ENCODE measurements around the gene CGB5.
A peak's percentile ranks its signal among the peaks of the same experiment; 100 is the strongest.
"Not testable (repeated sequence)": the region's sequence is repeated elsewhere in the genome, so short reads cannot be mapped to it uniquely, and the experiment has no call there.

CGB5 gene

DNA sequence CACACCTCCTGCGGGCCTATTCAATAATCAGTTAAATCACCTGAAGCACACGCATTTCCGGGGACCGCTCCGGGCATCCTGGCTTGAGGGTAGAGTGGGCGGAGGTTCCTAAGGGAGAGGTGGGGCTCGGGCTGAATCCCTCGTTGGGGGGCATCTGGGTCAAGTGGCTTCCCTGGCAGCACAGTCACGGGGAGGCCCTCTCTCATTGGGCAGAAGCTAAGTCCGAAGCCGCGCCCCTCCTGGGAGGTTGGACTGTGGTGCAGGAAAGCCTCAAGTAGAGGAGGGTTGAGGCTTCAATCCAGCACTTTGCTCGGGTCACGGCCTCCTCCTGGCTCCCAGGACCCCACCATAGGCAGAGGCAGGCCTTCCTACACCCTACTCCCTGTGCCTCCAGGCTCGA lies at the start of gene CGB5:
Gene CGB5, plus strand, starts transcription at position 301 of the 400 bp plus-strand sequence. CDS start 362 bp downstream, outside the sequence.
- not testable (repeated sequence) for DNase-seq

DNA sequence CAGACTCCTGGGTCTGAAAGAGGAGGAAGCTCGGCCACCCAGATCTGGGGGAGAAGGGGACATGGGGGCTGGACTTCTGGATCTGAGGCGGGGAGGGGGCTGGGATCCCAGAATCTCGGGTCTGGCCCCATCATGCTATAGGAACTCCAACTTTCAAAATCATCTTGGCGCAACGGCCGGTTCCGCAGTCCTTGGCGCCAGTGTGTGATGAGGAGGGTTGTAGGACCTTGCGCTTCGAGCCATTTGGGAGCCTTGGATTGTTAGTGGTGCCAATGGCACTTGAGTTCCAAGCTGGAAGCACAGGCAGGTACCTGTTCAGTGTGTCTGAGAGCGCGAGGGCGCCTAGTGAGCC lies 49.6 kb upstream of the CGB5 start:
- no peak for DNase-seq

DNA sequence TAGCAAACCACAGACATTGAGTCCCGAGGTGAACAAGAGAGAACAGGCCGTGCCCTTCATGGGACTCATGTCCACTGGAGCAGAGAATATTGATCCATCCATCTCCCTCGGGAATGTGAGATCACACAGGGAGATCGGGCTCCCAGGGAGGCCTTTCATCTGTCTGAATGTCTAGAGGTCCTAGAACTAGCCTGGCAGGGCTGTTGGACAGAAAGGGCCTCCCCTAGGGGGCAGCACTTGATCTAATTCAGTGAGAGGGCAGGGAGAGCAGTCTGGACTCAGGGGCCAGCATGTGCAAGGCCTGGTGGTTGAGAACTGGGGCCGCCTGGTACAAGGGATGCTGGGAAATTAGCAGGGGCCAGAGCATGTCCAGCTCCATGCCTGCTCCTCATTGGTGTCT lies 45.7 kb upstream of the CGB5 start:
- DNase-seq, result peak; percentile 90

DNA sequence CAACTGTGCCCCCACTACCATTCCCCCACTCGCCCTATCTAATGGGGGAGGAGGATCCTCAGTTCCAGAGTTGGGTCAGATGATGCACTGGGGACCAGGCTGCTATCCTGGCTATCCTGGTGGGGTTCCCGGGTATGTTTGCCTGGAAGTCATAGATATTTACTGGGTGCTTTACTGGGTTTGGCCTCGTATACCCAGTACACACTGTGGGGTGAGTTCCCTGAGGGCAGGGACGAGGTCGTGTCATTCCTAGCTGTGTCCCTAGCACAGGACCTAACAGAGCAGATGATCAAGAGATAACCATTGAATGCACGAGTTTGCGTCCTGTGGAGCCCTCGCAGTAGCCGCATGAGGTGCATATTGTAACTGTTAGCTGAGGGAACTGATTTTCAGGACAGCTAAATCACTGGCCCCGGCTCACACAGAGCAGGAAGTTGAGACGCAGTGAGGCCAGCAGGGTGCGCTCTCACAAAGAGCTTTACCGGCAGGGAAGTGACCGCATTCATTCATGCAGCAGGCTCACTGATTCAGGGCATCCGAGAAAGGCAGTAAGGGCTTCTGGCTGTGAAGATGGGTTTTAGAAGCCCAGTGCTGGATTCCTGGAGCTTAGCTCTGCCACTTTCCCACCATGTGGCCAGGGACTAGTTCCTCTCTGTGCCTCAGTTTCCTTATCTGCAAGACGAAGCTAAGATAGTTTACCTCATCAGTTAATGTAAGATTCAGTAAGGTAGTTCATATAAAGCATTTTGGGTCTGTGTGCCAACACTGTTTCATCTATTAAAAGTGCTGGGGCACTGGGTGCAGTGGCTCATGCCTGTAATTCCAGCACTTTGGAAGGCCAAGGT lies 43.9 kb upstream of the CGB5 start:
- peak; percentile 71 for DNase-seq

DNA sequence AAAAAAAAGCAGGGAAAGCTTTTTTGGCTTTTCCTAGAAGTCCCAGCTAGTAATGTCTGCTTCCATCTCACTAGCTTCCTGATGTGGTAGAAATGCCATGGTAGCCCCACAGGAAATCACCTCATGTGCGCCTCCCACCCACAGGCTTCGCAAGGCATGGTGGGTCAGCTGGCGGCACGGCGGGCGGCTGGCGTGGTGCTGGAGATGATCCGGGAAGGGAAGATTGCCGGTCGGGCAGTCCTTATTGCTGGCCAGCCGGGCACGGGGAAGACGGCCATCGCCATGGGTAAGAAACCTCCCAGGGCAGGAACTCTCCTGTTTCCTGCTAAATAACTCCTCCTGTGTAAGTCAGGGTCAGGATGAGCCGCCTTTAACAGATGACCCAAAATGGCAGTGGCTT lies 39.5 kb upstream of the CGB5 start:
- no peak for DNase-seq

DNA sequence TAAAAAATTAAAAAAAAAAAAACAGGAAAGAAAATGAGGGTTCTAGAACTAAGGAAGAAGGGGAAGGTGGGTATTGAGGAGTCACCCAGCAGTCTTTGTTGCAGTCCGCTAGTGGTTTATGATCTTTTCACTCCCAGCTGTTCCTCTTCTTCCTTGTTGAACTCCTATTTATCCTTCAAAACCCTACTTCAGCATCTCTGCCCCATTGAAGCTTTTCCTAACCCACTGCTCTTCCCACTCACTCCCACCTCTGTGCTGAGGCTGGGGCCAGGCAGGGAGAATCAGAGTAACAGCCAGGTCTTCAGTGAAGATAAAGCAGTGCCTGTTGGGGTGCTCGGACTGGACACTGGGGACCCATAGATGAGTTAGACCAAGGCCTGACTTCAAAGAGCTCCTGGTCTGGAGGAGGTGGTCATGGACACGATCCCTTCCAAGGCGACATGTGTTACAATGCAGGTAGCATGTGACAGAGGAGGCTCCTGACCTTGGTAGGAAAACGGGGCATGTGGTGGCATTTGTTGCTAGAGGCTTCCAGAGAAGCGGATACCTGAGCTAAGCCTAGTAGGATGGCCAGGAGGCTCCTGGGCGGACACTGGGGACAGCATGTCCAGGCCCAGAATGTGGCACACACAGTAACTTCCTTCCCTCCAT lies 38.6 kb upstream of the CGB5 start:
- DNase-seq, result no peak

DNA sequence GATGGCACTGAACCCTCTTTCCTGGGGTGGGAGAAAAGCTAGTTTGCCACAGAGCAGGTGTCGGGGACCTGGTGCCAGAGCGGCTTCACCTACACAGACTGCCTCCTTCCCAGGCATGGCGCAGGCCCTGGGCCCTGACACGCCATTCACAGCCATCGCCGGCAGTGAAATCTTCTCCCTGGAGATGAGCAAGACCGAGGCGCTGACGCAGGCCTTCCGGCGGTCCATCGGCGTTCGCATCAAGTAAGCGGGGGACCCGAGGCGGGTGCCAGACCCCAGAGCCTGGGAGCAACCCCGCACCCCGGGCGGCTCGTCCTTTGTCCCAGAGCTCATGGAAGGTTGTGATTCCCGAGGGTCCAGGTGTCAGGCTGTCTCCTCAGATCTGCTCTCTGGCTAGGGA lies 36.7 kb upstream of the CGB5 start:
- DNase-seq, result no peak

DNA sequence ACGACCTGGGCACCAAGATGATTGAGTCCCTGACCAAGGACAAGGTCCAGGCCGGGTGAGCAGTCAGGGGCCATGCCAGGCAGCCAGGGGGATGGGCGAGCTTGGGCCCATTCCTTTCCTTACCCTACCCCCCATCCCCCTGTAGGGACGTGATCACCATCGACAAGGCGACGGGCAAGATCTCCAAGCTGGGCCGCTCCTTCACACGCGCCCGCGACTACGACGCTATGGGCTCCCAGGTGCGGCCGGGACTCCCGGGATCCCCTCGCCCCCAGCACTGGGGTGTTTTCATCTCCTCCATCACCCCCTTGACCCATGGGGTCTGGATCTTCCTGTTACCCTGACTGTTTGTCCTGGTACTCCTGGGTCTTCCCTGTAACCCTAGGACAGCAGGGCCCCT lies 33.8 kb upstream of the CGB5 start:
- DNase-seq, result no peak

DNA sequence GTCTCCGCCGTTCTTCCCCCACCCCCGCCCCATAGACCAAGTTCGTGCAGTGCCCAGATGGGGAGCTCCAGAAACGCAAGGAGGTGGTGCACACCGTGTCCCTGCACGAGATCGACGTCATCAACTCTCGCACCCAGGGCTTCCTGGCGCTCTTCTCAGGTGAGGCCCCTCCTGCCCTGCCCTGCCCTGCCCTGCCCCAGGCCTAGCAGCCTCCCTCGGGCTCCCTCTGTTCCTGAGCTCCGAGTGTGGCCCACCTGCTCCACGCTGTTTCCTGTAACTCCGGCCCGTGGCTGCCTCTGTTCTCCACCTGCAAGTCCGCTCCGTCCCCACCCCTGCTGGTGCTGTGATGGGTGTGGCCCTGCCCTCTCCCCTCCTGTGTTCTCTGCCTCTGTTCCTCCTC lies 33.2 kb upstream of the CGB5 start:
- DNase-seq, result no peak

DNA sequence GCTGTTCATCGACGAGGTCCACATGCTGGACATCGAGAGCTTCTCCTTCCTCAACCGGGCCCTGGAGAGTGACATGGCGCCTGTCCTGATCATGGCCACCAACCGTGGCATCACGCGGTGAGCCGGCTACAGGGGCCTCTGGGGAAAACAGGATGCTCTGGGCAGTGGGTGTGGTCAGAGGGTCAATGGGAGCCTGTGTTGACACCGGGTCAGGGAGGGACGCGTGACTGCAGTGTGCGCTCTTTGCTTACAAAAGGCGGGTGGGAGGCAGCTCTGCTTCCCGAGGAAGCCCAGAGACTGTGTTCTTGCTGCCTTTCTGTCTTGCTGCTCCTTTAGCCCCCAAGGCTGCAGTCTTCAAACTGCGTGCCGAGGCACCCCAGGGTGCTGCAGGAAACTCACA lies 32.5 kb upstream of the CGB5 start:
- no peak for DNase-seq

DNA sequence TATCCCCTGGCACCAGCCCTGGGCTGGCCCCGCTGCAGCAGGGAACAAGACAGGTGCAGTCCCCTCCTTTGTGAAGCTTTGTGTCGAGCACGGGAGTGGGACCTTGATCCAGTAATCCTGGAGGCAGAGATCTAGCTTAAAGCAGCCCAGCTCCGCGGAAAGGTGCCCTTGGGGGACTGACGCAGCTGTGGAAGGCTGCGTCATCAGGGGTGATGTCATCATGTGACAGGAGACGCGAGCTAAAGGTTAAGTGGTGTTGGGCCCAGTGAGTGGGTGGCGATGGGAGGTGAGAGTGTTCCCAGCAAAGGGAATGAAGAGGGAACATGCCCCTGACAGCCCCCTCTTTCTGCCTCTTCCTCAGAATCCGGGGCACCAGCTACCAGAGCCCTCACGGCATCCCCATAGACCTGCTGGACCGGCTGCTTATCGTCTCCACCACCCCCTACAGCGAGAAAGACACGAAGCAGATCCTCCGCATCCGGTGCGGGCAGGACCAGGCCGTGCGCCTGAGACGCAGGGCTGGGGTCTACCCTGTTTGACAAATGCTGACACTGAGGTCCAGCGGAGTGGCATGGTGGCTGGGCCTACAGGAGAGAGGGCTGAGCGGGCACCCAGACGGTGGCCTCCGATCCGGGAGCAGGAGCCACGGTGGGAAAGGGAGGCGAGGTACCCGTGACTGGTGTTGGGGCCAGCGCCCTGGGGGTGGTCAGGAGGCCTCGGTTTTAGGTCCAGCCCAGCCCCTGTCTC lies 29.4 kb upstream of the CGB5 start:
- peak; percentile 28 for DNase-seq

DNA sequence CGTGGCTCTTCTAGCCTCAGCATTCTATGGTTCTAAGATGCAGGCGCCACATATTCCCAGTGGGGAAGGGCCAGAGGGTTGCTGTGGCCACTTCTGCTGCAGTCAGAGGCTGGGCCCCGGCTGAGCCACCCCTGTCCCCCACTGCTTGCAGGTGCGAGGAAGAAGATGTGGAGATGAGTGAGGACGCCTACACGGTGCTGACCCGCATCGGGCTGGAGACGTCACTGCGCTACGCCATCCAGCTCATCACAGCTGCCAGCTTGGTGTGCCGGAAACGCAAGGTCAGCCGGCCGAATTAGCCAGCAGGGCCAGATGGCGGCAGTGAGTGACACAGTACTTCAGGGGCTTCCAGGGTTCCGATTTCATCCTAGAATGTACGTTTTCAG lies 28.8 kb upstream of the CGB5 start:
- DNase-seq, result no peak

DNA sequence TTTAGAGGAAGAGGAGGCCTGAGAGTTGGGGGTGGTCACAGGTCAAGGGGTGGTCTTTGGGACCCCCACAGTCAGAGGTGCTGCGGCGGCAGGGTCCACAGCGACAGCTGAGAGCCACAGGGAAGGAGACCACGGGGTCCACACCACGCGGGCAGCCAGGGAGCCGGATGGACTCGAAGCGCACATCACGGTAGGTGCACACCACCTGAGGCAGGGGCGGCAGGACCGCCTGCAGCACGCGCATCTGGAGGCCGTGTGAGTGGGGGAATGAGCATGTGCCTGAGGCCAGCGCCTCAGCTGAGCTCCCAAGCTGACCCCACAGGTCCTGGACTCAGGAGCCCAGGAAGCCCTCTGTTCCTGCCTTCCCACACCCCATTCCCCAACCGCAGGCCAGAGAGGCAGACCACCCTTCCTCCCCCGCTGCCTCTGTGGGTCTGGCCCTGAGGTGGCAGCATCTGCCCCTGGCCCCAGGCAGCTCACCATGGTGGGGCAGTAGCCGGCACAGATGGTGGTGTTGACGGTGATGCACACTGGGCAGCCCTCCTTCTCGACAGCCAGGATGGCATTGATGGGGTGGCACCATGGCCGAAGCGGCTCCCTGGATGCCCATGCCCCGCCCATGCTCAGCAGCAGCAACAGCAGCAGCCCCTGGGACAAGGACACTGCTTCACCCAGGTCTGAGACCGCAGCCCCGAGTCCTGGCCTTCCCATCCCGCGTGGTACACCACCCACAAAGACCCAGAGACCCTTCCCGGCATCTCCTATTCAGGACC lies 27.4 kb upstream of the CGB5 start:
- no peak for DNase-seq

DNA sequence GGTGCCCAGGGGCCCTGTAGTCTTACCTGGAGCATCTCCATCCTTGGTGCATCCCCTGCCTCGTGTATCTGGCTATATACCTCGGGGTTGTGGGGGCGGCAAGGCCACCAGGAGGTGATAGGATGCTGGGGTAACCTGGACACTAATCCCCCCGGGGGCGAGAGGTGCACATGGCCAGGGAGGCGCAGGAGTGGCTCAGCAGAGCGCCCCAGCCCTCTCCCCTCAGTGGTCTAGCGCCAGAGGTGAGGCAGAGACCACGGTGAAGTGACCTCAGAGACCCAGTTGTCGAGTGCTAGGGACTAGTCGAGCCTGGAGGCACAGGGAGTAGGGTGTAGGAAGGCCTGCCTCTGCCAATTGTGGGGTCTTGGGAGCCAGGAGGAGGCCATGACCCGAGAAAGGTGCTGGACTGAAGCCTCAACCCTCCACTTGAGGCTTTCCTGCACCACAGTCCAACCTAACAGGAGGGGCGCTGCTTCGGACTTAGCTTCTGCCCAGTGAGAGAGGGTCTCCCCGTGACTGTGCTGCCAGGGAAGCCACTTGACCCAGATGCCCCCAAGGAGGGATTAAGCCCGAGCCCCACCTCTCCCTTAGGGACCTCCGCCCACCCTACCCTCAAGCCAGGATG lies 26.5 kb upstream of the CGB5 start, which contains the start of gene LHB:
Gene LHB, minus strand, starts transcription at position 51 of the 625 bp plus-strand sequence. Its CDS starts 10 bp downstream, at position 41.
- DNase-seq, result no peak

DNA sequence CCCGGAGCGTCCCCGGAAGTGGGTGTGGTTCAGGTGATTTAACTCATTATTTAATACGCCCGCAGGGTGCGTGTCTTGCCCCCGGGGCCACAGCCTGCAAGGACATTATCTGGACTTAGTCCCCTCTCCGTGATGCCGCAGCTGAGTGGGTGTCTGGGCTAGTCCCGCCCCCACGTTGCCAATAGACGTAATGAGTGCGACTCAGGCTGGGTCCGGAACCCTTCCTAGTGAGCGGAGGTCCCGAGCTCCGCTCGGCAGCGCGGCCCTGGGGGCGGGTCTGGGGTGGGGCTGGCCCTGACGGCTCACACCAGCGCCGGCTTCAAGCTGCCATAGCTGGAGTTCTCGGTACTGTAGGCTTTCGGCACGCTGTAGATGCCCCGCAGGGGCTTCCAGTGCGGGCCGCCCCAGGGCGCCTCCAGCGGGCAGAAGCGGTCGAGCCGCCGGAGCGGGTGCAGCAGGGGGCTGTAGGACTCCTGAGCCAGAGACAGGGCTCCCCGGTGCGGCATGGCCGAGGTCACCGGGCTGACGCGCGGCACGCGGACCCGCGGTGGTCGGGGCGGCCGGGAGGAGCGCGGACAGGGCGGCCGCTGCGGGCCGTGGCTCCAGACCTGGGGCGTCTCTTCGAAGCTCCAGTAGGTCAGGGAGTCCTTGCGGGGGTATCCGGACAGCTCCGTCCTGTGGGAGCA lies 25.8 kb upstream of the CGB5 start:
- peak; percentile 82 for DNase-seq

DNA sequence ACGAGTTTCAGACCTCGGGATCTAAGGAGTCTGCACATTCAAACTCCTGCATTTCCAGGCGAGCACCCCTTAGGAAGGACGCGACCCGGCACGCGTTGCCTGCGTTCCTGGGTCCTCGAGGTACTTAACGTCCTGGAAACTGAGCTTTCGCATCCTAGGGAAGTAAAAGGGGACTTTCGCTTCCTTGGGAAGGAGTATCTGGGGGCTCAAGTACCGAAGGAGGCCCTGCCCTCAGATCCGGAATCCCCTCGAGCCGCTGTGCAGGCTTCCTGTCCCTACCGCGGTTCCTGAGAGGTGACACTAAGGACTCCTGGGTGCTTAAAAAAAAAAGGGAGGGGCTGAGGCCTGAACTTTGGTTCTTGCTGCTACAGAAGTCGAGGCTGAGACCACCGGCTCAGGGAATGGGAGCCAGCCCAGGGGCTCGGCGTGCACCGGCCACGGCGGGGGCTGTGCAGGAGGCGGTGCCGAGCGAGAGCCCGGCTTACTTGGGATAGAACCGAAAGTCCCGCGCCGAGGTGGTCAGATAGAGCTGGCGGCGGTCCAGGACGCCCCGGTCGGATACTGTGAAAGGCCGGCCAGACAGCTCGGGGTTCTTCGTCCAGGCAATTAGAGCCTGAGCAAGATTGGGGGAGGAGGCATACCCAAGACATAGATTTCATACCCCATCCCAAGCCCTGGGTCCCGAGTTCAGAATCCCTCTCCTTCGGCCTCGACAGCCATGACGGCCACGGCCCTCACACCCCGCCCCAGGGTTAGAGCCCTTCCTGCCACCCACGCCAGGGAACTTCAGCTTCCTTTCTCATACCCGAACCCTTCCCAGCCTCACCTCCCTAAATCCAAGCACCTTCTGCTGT lies 25.0 kb upstream of the CGB5 start:
- peak; percentile 40 for DNase-seq

DNA sequence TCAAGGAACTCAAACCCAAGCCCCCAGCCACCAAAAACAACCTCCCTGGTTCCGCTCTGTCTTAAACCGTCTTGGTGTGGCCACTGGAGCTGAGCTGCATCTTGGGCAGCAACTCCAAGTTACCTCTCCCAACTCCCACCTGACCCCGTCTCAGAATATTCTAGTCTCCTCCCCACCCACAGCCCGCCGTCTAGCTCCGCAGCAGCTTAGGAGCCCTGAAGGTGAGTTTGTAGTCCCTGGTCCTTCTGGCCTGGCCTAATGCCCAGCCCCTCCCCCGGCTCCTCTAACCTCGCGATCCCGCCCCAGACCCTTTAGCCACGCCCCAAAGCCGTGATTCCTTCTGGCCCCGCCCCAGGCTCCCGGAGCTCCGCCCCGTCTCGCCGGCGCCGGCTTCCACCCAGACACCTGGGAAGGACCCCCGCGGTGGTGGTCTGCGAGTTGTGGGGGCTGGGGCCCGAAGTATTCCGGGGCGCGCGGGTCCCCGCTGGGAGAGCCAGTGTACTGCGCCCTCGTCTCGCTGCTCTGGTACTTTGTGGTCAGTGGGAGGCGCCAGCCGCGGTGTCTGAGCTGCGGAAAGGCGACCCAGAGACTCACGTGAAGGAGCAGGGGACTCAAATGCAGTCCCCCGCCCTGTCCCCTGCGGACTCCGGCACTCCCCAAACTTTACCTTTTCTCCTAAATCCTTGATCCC lies 24.3 kb upstream of the CGB5 start:
- DNase-seq, result peak; percentile 93

DNA sequence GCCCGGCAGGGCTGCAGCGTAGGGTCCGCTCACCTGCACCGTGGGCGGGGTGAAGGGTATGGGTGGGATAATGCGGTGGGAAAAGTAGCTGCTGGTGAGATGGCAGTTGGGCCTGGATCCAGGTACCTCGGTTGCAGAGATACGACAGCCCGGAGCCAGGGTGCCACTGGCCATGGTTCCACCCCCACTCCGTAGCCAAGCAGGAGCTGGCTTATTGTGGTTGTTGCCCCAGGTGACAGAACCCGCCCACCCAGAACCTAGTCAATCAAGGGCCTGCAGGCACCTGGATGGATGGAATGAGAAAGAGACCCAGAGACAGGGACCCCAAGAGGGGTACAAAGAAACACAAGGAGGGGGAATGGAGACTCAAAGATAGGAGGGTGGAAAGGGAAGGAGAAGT lies 23.3 kb upstream of the CGB5 start:
- DNase-seq, result peak; percentile 48

DNA sequence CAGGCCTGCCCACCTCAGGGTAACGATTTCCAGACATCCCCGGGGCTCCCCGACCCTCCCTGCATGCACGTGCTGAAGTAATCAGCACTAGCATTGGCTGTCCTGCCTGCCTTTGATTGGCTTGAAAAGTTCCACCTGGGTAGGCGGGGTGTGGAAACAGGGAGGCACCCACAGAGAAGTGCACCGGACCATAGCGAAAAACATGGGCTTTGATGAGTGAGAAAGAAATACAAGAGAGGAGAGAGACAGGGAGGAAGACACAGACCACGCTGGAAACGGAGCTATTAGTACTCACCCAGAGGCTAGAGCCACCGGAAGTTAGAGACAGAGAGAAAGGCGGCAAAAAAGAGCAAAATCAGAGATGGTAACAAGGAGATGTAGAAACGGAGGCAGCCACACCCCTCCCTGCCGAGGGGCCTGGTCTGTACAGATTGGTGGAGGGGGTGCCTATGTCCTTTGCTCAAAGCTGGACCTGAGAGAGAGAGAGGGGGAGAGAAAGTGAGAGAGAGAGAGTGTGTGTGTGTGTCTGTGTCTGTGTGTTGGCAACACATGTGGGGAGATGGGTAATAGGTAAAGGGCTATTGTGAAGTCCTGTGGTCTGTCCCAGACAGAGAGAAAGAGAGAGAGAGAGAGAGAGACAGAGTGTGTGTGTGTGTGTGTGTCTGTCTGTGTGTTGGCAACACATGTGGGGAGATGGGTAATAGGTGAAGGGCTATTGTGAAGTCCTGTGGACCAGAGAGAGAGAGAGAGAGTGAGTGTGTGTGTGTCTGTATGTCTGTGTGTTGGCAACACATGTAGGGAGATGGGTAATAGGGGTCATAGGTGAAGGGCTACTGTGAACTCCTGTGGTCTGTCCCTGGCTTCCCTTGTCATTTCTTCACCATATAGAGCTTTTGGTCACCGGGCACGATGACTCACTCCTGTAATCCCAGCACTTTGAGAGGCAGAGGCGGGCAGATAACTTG lies 22.4 kb upstream of the CGB5 start:
- DNase-seq, result no peak

Data from NCI-H82 (cell line).